Fibroblast of the aortic adventitia (primary cell): ENCODE data around the gene COL9A2. TPM values are rescaled to one million over a fixed set of nuclear protein-coding genes. Genes with fewer than 3 reads are reported as not detected.

Source experiments
- DNase-seq: peaks from one replicate; pipeline ENCODE4 v3.0.0-alpha.2; 2010; ENCODE audit warnings: low read depth
- H3K4me3 ChIP-seq: 2 replicates; pipeline ENCODE4 v1.5.1; 2011; ENCODE audit warnings: low read depth, mild to moderate bottlenecking, control low read depth, low read length, moderate library complexity
- total RNA-seq: library from RNA; depleted of rRNA; stranded (reverse); fragments of >200 nt; gene quantifications from 2 replicates; pipeline ENCODE4 v1.2.3, GENCODE V29; 2012; ENCODE audit warnings: low replicate concordance
- TF ChIP-seq, protein P1 (sequence below): IDR thresholded peaks from 2 replicates; pipeline ENCODE4 v1.5.1; 2011; ENCODE audit warnings: mild to moderate bottlenecking, low read length, control low read depth, inconsistent platforms; ENCODE audit not compliant: insufficient read depth

The COL9A2 gene
- total RNA-seq, 1 donor, result 1.8 TPM

GRCh38 chr1:40273547-40274166 is 43.4 kb downstream of the COL9A2 start:
- TF ChIP-seq, protein P1, sequence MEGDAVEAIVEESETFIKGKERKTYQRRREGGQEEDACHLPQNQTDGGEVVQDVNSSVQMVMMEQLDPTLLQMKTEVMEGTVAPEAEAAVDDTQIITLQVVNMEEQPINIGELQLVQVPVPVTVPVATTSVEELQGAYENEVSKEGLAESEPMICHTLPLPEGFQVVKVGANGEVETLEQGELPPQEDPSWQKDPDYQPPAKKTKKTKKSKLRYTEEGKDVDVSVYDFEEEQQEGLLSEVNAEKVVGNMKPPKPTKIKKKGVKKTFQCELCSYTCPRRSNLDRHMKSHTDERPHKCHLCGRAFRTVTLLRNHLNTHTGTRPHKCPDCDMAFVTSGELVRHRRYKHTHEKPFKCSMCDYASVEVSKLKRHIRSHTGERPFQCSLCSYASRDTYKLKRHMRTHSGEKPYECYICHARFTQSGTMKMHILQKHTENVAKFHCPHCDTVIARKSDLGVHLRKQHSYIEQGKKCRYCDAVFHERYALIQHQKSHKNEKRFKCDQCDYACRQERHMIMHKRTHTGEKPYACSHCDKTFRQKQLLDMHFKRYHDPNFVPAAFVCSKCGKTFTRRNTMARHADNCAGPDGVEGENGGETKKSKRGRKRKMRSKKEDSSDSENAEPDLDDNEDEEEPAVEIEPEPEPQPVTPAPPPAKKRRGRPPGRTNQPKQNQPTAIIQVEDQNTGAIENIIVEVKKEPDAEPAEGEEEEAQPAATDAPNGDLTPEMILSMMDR, result no peak
- no peak for DNase-seq
- H3K4me3 ChIP-seq, result no peak overlapping the region

DNA sequence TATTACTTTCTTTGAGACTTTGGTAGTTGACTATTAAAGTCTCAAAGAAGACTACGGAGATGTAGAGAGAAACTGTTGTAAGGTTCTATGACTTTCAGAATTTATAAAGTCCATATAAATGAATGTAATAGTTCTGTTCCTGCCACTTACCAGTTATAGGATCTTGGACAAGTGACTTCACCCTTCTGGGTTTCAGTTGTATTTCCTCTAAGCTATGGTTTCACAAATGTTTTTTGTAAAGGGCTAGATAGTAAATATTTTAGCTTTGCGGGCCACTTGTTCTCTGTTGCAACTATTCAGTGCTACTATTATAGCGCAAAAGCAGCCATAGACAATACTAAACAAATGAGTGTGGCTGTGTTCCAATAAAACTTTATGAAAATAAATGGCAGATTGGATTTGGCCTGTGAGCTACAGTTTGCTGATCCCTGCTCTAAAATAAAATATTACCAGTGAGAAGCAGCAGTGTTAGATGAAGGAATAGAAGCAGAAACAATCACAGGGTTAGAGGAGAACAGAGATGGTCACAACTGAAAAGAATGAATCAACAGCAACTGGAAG is 44.4 kb downstream of the COL9A2 start:
- no peak overlapping the region for H3K4me3 ChIP-seq
- TF ChIP-seq, protein P1, result no peak
- DNase-seq, result no peak

DNA sequence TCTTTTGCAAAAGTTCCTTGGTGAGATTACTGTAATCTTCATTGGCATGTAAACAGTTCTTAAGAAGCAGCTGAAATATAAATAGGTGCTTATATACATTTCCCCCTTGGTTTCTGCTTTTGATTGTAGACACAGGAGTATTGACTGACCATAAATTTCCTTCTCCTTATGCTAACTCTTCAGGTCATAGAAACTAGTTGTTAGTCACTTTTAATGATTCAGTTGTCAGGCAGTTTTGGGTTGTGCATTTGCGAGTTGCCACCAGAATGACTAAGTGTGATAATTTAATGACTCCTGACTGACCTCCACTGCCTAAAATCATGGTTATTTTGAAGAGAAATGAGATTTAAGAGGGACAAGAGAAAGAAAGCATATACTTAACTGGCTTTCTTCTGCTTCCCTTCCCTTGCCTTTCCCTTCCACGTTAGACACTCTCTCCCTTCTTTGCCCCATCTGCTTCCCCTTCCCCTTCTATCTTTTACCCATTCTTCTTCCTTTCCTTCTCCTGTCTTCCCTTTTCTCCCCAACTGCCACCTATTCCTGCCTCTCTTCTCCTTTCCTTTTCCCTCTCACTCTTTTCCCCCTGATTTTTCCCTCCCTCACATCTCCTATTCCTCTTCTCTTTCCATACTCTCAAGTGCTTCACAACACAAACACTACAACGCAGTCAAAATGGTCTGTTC is 46.8 kb downstream of the COL9A2 start:
- TF ChIP-seq, protein P1, result no peak
- no peak overlapping the region for H3K4me3 ChIP-seq
- DNase-seq, result peak; percentile 16

DNA sequence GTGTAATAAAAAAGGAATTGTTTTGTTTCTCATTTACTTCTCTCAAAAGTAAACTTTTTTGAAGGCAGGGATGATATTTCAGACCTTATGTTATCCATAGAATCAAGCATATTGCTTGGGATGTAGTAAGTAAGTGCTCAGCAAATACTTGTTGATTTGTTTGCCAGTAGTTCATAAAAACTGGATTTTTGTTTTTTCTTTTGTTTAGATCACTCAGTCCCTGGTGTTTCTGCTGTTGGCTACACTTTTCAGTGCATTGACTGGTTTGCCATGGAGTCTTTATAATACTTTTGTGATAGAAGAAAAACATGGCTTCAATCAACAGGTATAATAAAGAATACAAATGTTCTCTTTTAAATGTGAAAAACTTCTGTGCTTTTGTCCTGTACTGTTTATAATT is 48.9 kb downstream of the COL9A2 start:
- no peak overlapping the region for H3K4me3 ChIP-seq
- TF ChIP-seq, protein P1, result no peak
- no peak for DNase-seq

- TF ChIP-seq, protein P1, result no peak
- peak; percentile 100 for DNase-seq
- no peak overlapping the region for H3K4me3 ChIP-seq
These were observed 49.3 kb downstream of the COL9A2 start for GRCh38 chr1:40267767-40268187.

- H3K4me3 ChIP-seq, result no peak overlapping the region
- no peak for DNase-seq
- TF ChIP-seq, protein P1, result no peak
These were observed 50.1 kb downstream of the COL9A2 start for GRCh38 chr1:40266786-40267535.
